HG03442 (cell line): Measurements from ENCODE around the gene SYDE2.
A peak's percentile ranks its signal among the peaks of the same experiment; 100 is the strongest.
"Not testable (repeated sequence)": the region's sequence is repeated elsewhere in the genome, so short reads cannot be mapped to it uniquely, and the experiment has no call there.

Source experiments
- ATAC-seq: cut with Tn5 transposase; IDR thresholded peaks from one replicate; pipeline ENCODE4 v1.9.1; 2021; ENCODE audit warnings: mild to moderate bottlenecking, moderate library complexity; ENCODE audit not compliant: unreplicated experiment

The SYDE2 gene

DNA sequence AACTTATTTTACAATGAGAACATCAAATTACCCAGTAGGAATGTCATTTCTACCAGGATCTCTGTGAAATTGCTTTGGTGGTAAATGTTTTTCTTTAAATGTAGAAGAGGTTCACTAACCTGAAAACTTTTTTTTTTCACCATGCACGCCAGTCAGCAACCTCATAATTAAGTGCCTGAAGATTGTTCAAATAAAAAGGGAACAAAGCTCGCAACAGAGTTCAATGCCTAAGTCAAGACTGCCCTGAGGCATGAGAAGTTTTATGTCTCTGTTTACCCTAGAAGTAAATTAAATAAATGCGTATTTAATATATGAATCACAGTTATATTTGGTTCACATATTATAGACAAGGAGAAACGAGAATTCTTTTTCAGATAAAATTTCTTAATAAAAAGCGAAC lies 13.8 kb upstream of the SYDE2 start:
- no peak for ATAC-seq

DNA sequence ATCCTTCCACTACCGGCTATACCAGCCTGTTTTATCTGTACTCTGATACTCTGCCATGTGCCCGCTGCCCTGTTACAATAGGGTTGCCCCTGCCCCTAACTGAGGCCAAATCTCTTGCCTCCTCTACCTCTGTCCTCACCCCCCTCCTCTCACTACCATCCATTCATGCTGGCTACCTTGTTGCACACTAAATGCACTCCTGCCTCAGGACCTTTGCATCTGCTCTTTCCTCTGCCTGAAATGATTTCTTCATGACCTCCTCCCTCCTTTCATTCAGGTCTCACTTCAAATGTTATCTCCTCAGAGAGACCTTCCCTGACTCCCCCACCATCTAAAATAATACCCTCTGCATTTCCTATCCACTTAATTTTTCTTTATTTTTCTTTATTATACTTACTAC lies 7.7 kb upstream of the SYDE2 start:
- no peak for ATAC-seq

DNA sequence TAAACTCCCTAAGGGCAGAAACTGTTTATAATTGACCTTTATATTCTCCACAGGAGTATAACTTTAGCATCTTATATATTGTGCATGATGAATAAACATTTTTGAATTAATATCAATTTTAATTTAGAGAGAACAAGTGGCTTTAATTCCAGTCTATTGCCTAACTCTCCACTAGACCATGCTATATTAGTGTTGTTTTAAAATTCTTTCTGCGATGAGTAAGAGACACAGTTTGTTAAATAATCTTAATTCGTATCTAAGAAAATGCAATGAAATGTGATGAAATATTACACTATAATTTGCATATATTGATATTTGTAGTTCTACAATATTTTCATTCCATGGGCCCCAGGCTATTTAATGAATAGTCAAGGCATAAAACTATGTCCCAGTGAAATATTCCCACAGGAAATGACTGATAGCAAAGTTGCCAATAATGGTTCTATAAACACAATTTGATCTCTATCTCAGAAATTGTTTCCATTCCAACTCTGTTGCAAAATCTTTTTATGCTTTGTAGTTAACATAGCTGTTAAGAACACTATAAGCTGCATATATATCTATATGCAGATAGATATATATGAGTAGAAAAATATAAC lies 2.9 kb upstream of the SYDE2 start:
- ATAC-seq, result no peak

GRCh38 chr1:85202864-85203255 lies 2.0 kb upstream of the SYDE2 start:
- ATAC-seq, result no peak

DNA sequence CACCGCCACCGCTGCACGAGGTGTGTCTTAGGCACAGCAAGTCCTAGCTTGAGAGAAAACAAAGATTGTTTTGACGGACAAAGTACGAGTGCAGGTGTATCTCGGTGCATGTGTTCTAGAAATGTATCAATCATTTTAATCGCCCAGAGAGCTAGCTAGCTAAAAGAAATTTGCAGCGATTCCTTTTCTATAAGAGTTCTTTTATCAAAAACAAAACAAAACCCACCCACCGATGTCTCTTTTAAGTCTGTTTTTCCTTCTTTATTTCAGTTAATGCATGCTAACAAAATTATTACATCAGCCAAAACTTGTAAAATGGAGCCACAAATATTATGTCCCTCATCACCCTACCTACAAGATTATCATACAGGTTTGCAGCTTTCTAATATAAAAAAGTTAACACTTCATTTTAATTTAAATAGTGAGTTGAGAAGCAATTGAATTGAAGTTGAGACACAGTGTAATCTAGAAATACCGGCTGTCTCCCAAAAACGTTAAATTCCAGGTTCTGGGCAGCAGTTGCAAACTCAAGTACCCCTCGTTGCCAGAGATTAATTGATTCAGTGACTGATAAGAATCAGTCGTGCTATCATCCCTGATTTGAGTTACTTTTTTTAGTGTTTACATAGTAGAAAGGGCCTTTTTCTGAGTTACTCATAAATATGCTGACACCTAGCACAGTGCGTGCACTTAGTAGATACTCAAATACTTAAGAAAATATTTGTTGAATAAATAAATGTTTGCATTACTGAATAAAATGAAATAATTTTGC lies 1.5 kb upstream of the SYDE2 start:
- no peak for ATAC-seq

DNA sequence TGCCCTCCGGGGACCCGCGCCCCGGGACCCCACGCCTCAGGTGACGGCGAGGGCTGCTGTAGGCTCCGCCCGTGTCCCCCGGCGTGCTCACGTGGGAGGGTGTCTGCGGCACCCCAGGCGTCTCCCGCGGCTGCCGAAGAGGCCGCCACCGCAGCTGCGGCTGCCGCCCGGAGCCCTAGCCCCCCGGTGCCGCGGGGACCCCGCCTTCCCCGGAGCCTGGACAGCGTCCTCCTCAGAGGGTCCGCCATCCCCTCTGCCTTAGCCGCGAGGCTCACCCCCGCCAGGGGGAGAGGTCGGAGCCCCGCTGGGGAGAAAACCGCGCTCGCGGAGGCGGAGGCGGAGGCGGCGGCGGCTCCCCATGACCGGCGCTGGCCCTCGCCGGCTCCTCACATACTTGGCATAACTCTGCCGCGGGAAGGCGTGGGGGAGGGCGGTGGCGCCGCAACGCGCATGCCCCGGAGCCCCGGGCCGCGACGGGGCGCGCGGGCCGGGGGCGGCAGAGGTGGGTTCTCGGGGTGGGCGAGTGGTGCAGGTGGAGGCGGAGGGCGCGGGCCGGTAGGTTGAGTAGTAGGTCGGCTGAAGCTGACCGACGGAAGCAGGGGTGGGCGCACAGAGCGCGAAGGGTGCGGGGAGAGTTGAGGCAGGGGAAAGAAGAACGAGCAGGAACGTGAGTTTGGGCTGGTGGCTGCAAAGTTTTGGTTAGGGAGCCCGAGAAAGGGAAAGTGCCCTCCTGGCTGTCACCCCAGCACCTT lies 700 bp upstream of the SYDE2 start:
- peak; percentile 42 for ATAC-seq

GRCh38 chr1:85199667-85200462 lies 951 bp downstream of the SYDE2 start:
- ATAC-seq, result no peak

DNA sequence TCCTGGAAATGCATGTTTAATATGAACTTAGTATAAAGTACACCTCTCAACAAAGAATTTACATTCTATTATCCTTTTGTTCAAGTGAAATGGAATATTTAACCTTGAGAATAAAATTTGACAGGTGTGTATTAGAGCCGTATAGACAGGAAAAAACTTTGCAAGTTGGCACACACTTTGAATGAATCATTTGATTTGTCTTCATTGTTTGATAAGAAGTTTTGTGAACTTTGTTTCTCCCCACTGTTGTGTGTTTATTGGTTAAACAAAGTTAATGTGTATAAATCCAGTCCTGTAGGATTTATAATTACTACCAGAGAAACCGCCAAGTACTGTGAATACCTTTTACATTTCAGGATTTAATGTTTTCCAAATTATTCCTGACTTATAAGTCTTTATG lies 2.0 kb downstream of the SYDE2 start:
- ATAC-seq, result no peak

DNA sequence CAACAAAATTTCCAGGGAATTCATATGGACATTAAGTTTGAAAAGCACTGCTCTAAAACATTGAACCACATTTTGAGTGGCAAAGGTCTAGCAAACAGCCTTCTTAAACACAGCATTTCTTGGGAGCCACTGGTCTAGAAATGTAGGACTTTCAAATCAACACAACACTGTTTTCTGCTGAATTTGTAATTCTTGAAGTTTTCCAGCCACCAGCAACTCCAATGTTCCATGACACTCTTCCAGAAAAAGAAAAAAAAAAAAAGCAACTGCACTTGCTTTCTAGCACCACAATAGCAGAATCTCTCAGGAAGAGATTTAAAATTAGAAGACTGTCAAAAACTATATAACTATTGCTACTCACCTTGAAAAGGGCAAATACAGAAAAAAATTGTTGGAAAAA lies 4.5 kb downstream of the SYDE2 start:
- ATAC-seq, result no peak

- ATAC-seq, result no peak
Measured at GRCh38 chr1:85195703-85196102, 5.1 kb downstream of the SYDE2 start.

DNA sequence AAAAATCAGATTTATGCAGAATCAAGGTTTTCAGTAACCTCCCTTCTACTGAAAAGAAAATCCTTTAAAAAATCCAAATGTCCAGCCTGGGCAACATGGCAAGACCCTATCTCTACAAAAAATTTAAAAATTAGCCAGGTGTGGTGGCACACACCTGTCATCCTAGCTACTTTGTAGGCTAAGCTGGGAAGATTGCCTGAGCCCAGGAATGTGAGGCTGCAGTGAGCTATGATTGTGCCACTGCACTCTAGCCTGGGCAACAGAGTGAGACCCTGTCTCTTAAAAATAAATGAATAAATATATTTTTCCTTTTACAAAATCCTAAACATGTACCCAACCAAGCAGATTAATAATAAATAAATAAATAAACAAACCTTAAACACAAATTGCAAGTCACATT lies 8.7 kb downstream of the SYDE2 start:
- not testable (repeated sequence) for ATAC-seq

- ATAC-seq, result peak; percentile 64
Measured at GRCh38 chr1:85189120-85189519, 11.7 kb downstream of the SYDE2 start.

DNA sequence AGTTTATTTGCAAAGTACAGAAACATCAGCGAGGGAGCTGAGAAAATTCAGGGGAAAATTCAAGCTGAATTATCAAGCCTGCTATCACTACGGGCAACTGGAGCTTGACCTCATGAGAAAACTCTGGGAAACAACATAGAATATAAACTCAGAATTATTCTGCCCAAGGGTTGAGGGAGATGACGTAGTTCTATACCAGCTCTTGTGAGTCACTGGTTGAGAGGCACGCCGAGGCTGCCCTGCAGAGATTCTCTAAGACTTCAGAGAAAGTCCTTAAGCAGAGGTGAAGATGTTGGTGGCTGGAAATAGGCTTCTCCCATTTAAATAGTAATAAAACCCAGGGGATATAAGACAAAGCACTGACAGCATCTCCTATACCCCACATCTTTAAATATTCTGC lies 12.3 kb downstream of the SYDE2 start:
- no peak for ATAC-seq

- not testable (repeated sequence) for ATAC-seq
Measured at GRCh38 chr1:85187021-85187420, 13.8 kb downstream of the SYDE2 start.

DNA sequence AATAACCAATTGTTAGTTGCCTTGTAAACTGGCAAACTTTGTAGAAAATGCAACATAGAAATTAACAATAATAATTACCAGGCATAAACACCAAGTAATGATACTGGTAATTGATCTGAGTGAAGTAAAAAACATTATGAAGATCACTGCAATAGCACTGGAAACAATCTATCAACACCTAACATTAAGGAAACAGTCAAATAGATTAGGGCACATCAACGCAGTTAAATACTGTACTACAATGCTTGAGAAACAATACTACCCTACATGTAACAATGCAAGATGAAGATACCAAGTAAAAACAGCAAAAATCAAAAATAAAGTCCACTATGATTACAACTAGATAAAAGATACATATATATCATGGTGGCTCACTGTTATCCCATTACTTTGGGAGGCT lies 16.6 kb downstream of the SYDE2 start:
- no peak for ATAC-seq

GRCh38 chr1:85182700-85183099 lies 18.1 kb downstream of the SYDE2 start:
- no peak for ATAC-seq

- ATAC-seq, result no peak
Measured at GRCh38 chr1:85180869-85181268, 19.9 kb downstream of the SYDE2 start.

DNA sequence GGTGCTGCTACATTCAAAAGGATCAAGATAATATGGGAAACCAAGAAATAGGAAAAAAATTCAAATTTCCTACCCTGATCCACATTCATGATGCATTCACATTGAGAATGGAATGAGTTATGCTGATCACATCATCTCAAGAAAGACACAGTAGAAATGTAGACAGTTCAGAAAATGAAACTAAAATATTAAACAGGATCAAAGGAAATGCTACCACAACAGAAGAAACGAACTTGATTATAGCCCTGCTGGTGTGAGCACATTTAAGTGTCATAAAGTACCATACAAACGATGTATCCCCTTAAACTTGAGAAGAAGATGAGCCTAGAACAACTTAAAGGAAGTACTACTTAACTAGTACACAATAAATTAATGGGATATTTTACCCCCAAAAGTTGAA lies 21.3 kb downstream of the SYDE2 start:
- ATAC-seq, result peak; percentile 59

- no peak for ATAC-seq
Measured at GRCh38 chr1:85178396-85178795, 22.4 kb downstream of the SYDE2 start.

DNA sequence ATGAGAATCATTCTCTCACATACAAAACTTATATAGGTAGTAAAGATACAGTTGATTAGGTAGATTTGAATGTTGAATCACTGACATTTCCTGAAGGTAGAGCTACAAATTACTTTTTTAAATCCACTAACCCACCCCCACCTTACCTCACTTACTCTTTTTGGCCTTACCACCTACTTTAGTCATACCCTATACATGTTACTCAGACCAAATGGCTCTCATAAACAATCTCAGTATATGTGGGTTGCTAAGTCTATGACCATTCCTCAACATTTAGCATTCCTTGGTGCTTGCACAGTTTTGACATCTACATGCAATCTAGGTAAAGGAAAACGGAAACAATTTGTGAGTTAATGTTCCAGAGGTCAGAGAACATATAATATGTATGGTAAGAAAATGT lies 26.3 kb downstream of the SYDE2 start:
- no peak for ATAC-seq

DNA sequence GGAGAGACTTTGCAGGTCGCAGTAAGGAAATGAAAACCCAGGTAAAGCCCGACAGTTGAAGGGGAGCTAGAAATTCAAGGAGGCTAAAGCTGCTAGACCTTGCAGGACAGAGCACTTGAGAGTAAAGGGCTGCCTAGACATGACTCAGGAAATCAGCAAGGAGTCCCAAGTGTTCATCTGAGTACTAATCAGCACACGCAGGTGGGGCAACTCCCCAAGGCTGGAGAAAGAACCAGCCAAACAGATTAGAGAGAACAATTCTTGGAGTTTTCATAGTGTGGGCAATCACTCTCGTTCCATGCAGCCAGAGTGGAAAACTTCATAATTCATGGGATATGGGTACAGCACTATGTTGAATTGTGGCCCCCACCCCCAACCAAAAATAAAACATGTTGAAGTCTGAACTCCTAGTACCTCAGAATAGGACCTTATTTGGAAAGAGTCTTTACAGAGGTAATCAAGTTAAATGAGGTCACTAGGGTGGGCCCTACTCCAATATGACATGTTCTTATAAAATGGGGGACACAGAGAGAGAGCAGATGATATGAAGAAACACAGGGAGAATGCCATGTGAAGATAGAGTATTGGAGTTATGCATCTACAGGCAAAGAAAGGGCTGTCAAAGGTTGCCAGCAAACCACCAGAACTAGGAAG lies 28.0 kb downstream of the SYDE2 start:
- no peak for ATAC-seq
